Caco-2 (cell line): Measurements from ENCODE around the gene BRD3OS. TPM values are rescaled to one million over a fixed set of nuclear protein-coding genes. Genes with fewer than 3 reads are reported as not detected.

Experiments used
- BruUV-seq: library from RNA; stranded (reverse); fragments of 400-500 nt; replicated peaks from 2 replicates; lab custom pipeline; 2021; lab: Mats Ljungman, UMichigan
- CTCF ChIA-PET: fragments of 300-600 bp; sonication (Branson Sonifier 250); formaldehyde crosslinking; loops from one replicate; lab custom pipeline; 2022; ENCODE audit warnings: antibody characterized with exemption; lab: Charles Lee
- POLR2A ChIA-PET: fragments of 300-600 bp; sonication (Branson Sonifier 250); formaldehyde crosslinking; loops from one replicate; lab custom pipeline; 2022; ENCODE audit warnings: antibody characterized with exemption; lab: Charles Lee
- DNase-seq, 2 experiments: peaks; one replicate each; pipeline versions ENCODE4 v3.0.0 to v3.0.0-alpha.2; 2020 to 2022
- H3K27me3 ChIP-seq: replicated peaks from 2 replicates; pipeline ENCODE4 v1.6.0; 2011; ENCODE audit warnings: low read length; ENCODE audit not compliant: control insufficient read depth, insufficient read depth
- H3K36me3 ChIP-seq: 2 replicates; pipeline ENCODE4 v1.5.1; 2011; ENCODE audit warnings: low read length; ENCODE audit not compliant: control insufficient read depth, insufficient read depth
- H3K4me1 ChIP-seq: fragments of 250-450 bp; sonication (Bioruptor Pico); 2 replicates; pipeline ENCODE4 v1.5.1; 2020; ENCODE audit warnings: mild to moderate bottlenecking
- H3K4me3 ChIP-seq: 2 replicates; pipeline ENCODE4 v1.5.1; 2011; ENCODE audit warnings: low read depth, mild to moderate bottlenecking, control low read depth, low read length
- H3K9me3 ChIP-seq: fragments of 250-450 bp; sonication (Bioruptor Pico); 2 replicates; pipeline ENCODE4 v1.5.1; 2020; ENCODE audit warnings: mild to moderate bottlenecking, moderate library complexity
- H3K27ac Mint-ChIP-seq: one replicate; pipeline ENCODE4 v1.8.0; 2022; ENCODE audit warnings: mixed read lengths; ENCODE audit not compliant: unreplicated experiment
- H3K27me3 Mint-ChIP-seq: one replicate; pipeline ENCODE4 v1.8.0; 2022; ENCODE audit warnings: mixed read lengths; ENCODE audit not compliant: insufficient read depth, unreplicated experiment
- H3K36me3 Mint-ChIP-seq: one replicate; pipeline ENCODE4 v1.8.0; 2022; ENCODE audit warnings: mild to moderate bottlenecking, mixed read lengths; ENCODE audit not compliant: insufficient read depth, unreplicated experiment
- H3K4me1 Mint-ChIP-seq: one replicate; pipeline ENCODE4 v1.8.0; 2022; ENCODE audit warnings: low read depth, mixed read lengths; ENCODE audit not compliant: unreplicated experiment
- H3K4me3 Mint-ChIP-seq: one replicate; pipeline ENCODE4 v1.8.0; 2022; ENCODE audit warnings: mild to moderate bottlenecking, moderate library complexity, mixed read lengths; ENCODE audit not compliant: unreplicated experiment
- H3K9me3 Mint-ChIP-seq: one replicate; pipeline ENCODE4 v1.8.0; 2022; ENCODE audit warnings: mixed read lengths; ENCODE audit not compliant: unreplicated experiment
- CTCF ChIP-seq, 2 experiments: fragments of 200-600 bp in 1 of 2; IDR thresholded peaks; 1 replicate in 1 of 2; 2 replicates in 1 of 2; pipeline versions ENCODE4 v1.5.1 to v1.8.0; 2011 to 2022; ENCODE audit warnings: antibody characterized with exemption in 1 of 2, control low read depth in 1 of 2, inconsistent platforms in 1 of 2, low read depth in 1 of 2, low read length in 1 of 2, mild to moderate bottlenecking in 1 of 2, moderate library complexity in 1 of 2; ENCODE audit not compliant: insufficient read depth in 1 of 2, severe bottlenecking in 1 of 2, unreplicated experiment in 1 of 2
- intact Hi-C: fragments of 100-400 bp; cut with micrococcal nuclease; formaldehyde crosslinking; loops from one replicate; pipeline ENCODE4 v1.10.0; 2022; ENCODE audit not compliant: unreplicated experiment
- total RNA-seq: library from RNA; stranded (reverse); gene quantifications from 2 replicates; pipeline ENCODE4 v1.2.3, GENCODE V29; 2022

Gene BRD3OS
- total RNA-seq, 1 experiment from 2014 or later, result 9.4 TPM

GRCh38 chr9:134007150-134007549, 18.1 kb upstream of the BRD3OS start:
- no peak for DNase-seq
- ChIA-PET CTCF (no interaction called here), POLR2A (no interaction called here)
- Mint-ChIP-seq H3K27me3 (no peaks in the 10 kb centered on the region), H3K27ac (no peak overlapping the region), H3K36me3 (no peaks in the 10 kb centered on the region), H3K4me3 (no peak overlapping the region), H3K4me1 (no peaks in the 10 kb centered on the region), H3K9me3 (peaks cover 9% of the 10 kb centered on the region)
- no peak overlapping the region for H3K4me3 ChIP-seq
- H3K4me1 ChIP-seq, result no peaks in the 10 kb centered on the region
- peaks cover 8% of the 10 kb centered on the region; the same call in 1 of the 2 replicates for H3K9me3 ChIP-seq
- H3K36me3 ChIP-seq, result no peaks in the 10 kb centered on the region
- BruUV-seq, result no TSS peak
- H3K27me3 ChIP-seq, result no peaks in the 10 kb centered on the region
- no peak for TF ChIP-seq CTCF (IDR thresholded peaks at IDR 0.05; ENCODE audit: insufficient read depth in 1 of 2, low read depth in 1 of 2, low read length in 1 of 2, severe bottlenecking in 1 of 2, unreplicated experiment in 1 of 2)
- intact Hi-C loops, result no loop called here

DNA sequence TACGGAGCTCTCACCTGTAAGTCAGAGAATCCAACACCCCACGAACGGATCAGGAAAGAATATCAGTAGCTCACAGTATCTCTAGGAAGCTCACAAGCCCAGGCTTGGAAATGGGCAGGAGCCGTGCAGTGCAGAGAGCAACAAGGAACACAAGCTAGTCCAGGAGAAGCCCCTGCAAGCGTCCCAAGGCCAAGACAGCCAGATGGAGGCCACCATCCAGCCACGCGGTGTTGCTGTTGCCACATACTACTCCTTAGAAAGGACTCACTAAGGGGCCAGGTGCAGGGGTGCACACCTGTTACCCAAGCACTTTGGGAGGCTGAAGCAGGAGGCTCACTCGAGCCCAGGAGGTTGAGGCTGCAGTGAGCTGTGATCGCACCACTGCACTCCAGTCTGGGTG, 17.7 kb upstream of the BRD3OS start:
- intact Hi-C loops, result no loop called here
- no TSS peak for BruUV-seq
- Histone ChIP-seq H3K9me3 (peaks cover 8% of the 10 kb centered on the region; the same call in 1 of the 2 replicates), H3K4me1 (no peaks in the 10 kb centered on the region), H3K36me3 (no peaks in the 10 kb centered on the region), H3K27me3 (no peaks in the 10 kb centered on the region), H3K4me3 (no peak overlapping the region)
- H3K4me1 Mint-ChIP-seq, result no peaks in the 10 kb centered on the region
- no peaks in the 10 kb centered on the region for H3K27me3 Mint-ChIP-seq
- CTCF ChIA-PET, result no interaction called here
- no peak for DNase-seq
- H3K4me3 Mint-ChIP-seq, result no peak overlapping the region
- no peak for TF ChIP-seq CTCF (IDR thresholded peaks at IDR 0.05; ENCODE audit: insufficient read depth in 1 of 2, low read depth in 1 of 2, low read length in 1 of 2, severe bottlenecking in 1 of 2, unreplicated experiment in 1 of 2)
- no peaks in the 10 kb centered on the region for H3K36me3 Mint-ChIP-seq
- POLR2A ChIA-PET, result interaction anchor here (0.6 kb wide), 1 partner anchor 1935 kb away, joined by 3 read pairs; no protein-coding TSS in a partner anchor
- H3K27ac Mint-ChIP-seq, result no peak overlapping the region
- peaks cover 9% of the 10 kb centered on the region for H3K9me3 Mint-ChIP-seq

DNA sequence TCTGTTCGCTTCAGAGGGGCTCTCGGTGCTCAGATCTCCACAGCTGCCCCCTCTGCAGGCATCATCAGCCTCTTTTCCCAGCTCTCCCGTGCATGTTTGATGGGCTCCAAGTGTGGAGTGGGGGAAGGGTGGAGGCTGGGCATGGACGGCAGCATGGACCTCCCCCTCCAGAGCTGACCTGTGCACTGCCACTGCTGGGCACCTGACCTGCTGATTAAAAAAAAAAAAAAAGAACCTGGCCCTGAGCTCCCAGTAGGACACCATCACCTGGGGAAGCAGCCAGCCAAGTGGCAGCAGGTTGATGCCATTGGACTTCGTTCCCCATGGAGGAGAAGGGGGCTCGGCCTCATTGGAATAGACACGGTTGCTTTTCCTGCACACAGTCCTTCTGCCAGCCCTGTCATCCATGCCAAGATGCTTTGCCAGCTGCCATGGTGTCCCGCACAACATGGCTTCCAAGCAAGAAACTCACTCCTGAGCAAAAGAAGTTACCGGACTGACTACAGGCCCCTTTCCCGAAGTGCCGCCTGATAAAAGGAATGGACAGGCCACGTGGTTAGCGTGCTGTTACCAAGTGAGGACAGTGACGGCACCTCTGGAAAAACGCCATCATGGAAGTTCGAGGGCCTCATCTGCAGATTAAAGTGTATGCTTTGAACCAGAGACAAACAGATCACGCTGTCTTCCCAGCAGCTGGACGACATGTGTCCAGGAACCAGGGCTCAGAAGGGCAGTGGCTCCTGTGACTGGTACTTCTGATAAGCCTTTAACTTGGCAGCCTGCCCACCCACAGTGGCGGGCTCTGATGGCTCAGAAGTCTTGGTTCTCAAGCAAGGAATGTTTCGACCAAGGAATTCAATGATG, 14.7 kb upstream of the BRD3OS start:
- Histone ChIP-seq H3K4me3 (no peak overlapping the region), H3K27me3 (no peaks in the 10 kb centered on the region), H3K9me3 (peaks cover 11% of the 10 kb centered on the region; the same call in 1 of the 2 replicates), H3K36me3 (no peaks in the 10 kb centered on the region), H3K4me1 (no peaks in the 10 kb centered on the region)
- TF ChIP-seq CTCF (IDR thresholded peaks at IDR 0.05; ENCODE audit: insufficient read depth in 1 of 2, low read depth in 1 of 2, low read length in 1 of 2, severe bottlenecking in 1 of 2, unreplicated experiment in 1 of 2), result no peak
- DNase-seq, result no peak
- Mint-ChIP-seq H3K4me1 (no peaks in the 10 kb centered on the region), H3K27me3 (no peaks in the 10 kb centered on the region), H3K36me3 (no peaks in the 10 kb centered on the region), H3K4me3 (no peak overlapping the region), H3K27ac (no peak overlapping the region), H3K9me3 (no peaks in the 10 kb centered on the region)
- no TSS peak for BruUV-seq
- POLR2A ChIA-PET, result no interaction called here
- CTCF ChIA-PET, result no interaction called here
- intact Hi-C loops, result no loop called here
